ENCODE measurements around the gene TMSB15C.

TMSB15C gene

GRCh38 chrX:104041003-104041402, 35.0 kb downstream of the TMSB15C start:
- no peak for DNase-seq

GRCh38 chrX:104039689-104040505, 36.1 kb downstream of the TMSB15C start, which contains the start of gene H2BW2:
TSS of gene H2BW2 (plus strand) at chrX:104039956. CDS start at chrX:104039995, 39 bp downstream.
- no peak for DNase-seq

All from T1000 (cell line).